ENCODE data around the gene SPDL1. TPM values are rescaled to one million over a fixed set of nuclear protein-coding genes. Genes with fewer than 3 reads are reported as not detected.

Gene SPDL1
- total and polyA plus RNA-seq, 2 donors (not counting 1 experiment from before 2014, with no cell fraction given) = 4.1 to 17.9 TPM

GRCh38 chr5:169550227-169550626 is 33.3 kb upstream of the SPDL1 start:
- Mint-ChIP-seq H3K9me3 (ENCODE audit: insufficient read depth) (peaks cover 7% of the 10 kb centered on the region), H3K27me3 (peaks cover 71% of the 10 kb centered on the region), H3K27ac (no peak overlapping the region), H3K4me3 (no peak overlapping the region), H3K4me1 (no peaks in the 10 kb centered on the region)
- WGBS (ENCODE audit: insufficient coverage) = no CpG with 5 or more reads among the region's 4 CpGs
- H3K27ac ChIP-seq (ENCODE audit: low read length in 2 of 2) = no peak overlapping the region
- no peak overlapping the region for H3K4me2 ChIP-seq (replicated peaks; ENCODE audit: low read depth, low read length, poor library complexity, severe bottlenecking)
- DNase-seq (no peak), ATAC-seq (ENCODE audit: low read depth) (no peak)
- H3K9ac ChIP-seq (ENCODE audit: low read length) = no peak overlapping the region
- ChIA-PET POLR2A (no interaction called here), CTCF (no interaction called here)
- no peaks in the 10 kb centered on the region for H3K9me3 ChIP-seq (ENCODE audit: control extremely low read depth in 1 of 3, control insufficient read depth in 2 of 3, insufficient read depth in 1 of 3, low read length in 2 of 3)
- no peak overlapping the region for H2AFZ ChIP-seq (ENCODE audit: insufficient read depth, low read depth, low read length, poor library complexity, severe bottlenecking)
- TF ChIP-seq EZH2 (IDR thresholded peaks at IDR 0.05; ENCODE audit: borderline replicate concordance, insufficient read depth, low read depth, low read length, poor library complexity, severe bottlenecking) = no peak
- TF ChIP-seq, protein P1, sequence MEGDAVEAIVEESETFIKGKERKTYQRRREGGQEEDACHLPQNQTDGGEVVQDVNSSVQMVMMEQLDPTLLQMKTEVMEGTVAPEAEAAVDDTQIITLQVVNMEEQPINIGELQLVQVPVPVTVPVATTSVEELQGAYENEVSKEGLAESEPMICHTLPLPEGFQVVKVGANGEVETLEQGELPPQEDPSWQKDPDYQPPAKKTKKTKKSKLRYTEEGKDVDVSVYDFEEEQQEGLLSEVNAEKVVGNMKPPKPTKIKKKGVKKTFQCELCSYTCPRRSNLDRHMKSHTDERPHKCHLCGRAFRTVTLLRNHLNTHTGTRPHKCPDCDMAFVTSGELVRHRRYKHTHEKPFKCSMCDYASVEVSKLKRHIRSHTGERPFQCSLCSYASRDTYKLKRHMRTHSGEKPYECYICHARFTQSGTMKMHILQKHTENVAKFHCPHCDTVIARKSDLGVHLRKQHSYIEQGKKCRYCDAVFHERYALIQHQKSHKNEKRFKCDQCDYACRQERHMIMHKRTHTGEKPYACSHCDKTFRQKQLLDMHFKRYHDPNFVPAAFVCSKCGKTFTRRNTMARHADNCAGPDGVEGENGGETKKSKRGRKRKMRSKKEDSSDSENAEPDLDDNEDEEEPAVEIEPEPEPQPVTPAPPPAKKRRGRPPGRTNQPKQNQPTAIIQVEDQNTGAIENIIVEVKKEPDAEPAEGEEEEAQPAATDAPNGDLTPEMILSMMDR (IDR thresholded peaks at IDR 0.05) = no peak
- no peaks in the 10 kb centered on the region for H4K20me1 ChIP-seq (ENCODE audit: control insufficient read depth, insufficient read depth, low read length, poor library complexity, severe bottlenecking)
- no peak overlapping the region for H3K4me3 ChIP-seq (ENCODE audit: control extremely low read depth in 1 of 5, extremely low read depth in 1 of 5, insufficient read depth in 1 of 5, low read depth in 2 of 5, low read length in 4 of 5)
- no peaks in the 10 kb centered on the region for H3K4me1 ChIP-seq (ENCODE audit: control insufficient read depth in 2 of 2, insufficient read depth in 2 of 2, low read length in 2 of 2)
- peaks cover 0 to 14% (median 8%) of the 10 kb centered on the region in 4 experiments for H3K27me3 ChIP-seq (replicated peaks in 1 of 4; ENCODE audit: control extremely low read depth in 1 of 4, control insufficient read depth in 3 of 4, insufficient read depth in 4 of 4, low read length in 3 of 4)
- no peaks in the 10 kb centered on the region for H3K79me2 ChIP-seq (ENCODE audit: control insufficient read depth, insufficient read depth, low read length)
- intact Hi-C loops (cut with micrococcal nuclease) = no loop called here
- H3K36me3 ChIP-seq (replicated peaks in 1 of 2; ENCODE audit: control extremely low read depth in 1 of 2, control insufficient read depth in 1 of 2, extremely low read depth in 1 of 2, insufficient read depth in 2 of 2, low read length in 1 of 2) = no peaks in the 10 kb centered on the region

DNA sequence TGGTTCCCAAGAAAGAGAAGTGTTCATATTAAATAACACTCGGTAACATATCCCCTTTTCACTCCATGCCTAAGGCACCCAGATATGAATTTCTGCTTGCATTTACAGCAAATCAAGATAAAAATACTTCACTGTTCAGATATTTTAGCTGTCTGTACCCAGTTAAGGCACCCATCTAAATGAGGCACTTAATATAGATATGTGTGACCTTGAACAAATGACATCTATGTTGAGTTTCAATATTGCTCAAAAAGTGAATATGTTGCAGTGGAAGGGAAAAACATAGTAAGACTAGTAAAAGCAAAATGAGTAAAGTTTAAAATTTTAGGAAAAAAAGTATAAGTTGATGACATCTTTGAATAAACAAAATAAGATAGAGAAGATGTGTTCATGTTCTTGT is 32.4 kb upstream of the SPDL1 start:
- intact Hi-C loops (cut with micrococcal nuclease) = no loop called here
- ChIA-PET POLR2A (no interaction called here), CTCF (no interaction called here)
- peaks cover 0 to 14% (median 8%) of the 10 kb centered on the region in 4 experiments for H3K27me3 ChIP-seq (replicated peaks in 1 of 4; ENCODE audit: control extremely low read depth in 1 of 4, control insufficient read depth in 3 of 4, insufficient read depth in 4 of 4, low read length in 3 of 4)
- no peaks in the 10 kb centered on the region for H3K4me1 ChIP-seq (ENCODE audit: control insufficient read depth in 2 of 2, insufficient read depth in 2 of 2, low read length in 2 of 2)
- H3K36me3 ChIP-seq (replicated peaks in 1 of 2; ENCODE audit: control extremely low read depth in 1 of 2, control insufficient read depth in 1 of 2, extremely low read depth in 1 of 2, insufficient read depth in 2 of 2, low read length in 1 of 2) = no peaks in the 10 kb centered on the region
- Mint-ChIP-seq H3K4me1 (no peaks in the 10 kb centered on the region), H3K9me3 (ENCODE audit: insufficient read depth) (peaks cover 7% of the 10 kb centered on the region), H3K27me3 (peaks cover 67% of the 10 kb centered on the region), H3K27ac (no peak overlapping the region), H3K4me3 (no peak overlapping the region)
- no peak overlapping the region for H3K27ac ChIP-seq (ENCODE audit: low read length in 2 of 2)
- H3K9ac ChIP-seq (ENCODE audit: low read length) = no peak overlapping the region
- DNase-seq (no peak), ATAC-seq (ENCODE audit: low read depth) (no peak)
- WGBS (ENCODE audit: insufficient coverage) = no CpG with 5 or more reads among the region's 1 CpG
- H2AFZ ChIP-seq (ENCODE audit: insufficient read depth, low read depth, low read length, poor library complexity, severe bottlenecking) = no peak overlapping the region
- H4K20me1 ChIP-seq (ENCODE audit: control insufficient read depth, insufficient read depth, low read length, poor library complexity, severe bottlenecking) = no peaks in the 10 kb centered on the region
- H3K79me2 ChIP-seq (ENCODE audit: control insufficient read depth, insufficient read depth, low read length) = no peaks in the 10 kb centered on the region
- H3K9me3 ChIP-seq (ENCODE audit: control extremely low read depth in 1 of 3, control insufficient read depth in 2 of 3, insufficient read depth in 1 of 3, low read length in 2 of 3) = no peaks in the 10 kb centered on the region
- H3K4me3 ChIP-seq (ENCODE audit: control extremely low read depth in 1 of 5, extremely low read depth in 1 of 5, insufficient read depth in 1 of 5, low read depth in 2 of 5, low read length in 4 of 5) = no peak overlapping the region
- no peak overlapping the region for H3K4me2 ChIP-seq (replicated peaks; ENCODE audit: low read depth, low read length, poor library complexity, severe bottlenecking)
- TF ChIP-seq EZH2 (IDR thresholded peaks at IDR 0.05; ENCODE audit: borderline replicate concordance, insufficient read depth, low read depth, low read length, poor library complexity, severe bottlenecking) = no peak
- TF ChIP-seq, protein P1 (IDR thresholded peaks at IDR 0.05) = no peak

All from B cell (primary cell).